ENCODE data around the gene GET3. TPM values are rescaled to one million over a fixed set of nuclear protein-coding genes. Genes with fewer than 3 reads are reported as not detected.

Gene GET3
- total and polyA plus RNA-seq, 2 of the 13 experiments (the other 11 are each of a cell fraction or from before 2014, with no cell fraction given): 57.7 to 59.4 TPM

DNA sequence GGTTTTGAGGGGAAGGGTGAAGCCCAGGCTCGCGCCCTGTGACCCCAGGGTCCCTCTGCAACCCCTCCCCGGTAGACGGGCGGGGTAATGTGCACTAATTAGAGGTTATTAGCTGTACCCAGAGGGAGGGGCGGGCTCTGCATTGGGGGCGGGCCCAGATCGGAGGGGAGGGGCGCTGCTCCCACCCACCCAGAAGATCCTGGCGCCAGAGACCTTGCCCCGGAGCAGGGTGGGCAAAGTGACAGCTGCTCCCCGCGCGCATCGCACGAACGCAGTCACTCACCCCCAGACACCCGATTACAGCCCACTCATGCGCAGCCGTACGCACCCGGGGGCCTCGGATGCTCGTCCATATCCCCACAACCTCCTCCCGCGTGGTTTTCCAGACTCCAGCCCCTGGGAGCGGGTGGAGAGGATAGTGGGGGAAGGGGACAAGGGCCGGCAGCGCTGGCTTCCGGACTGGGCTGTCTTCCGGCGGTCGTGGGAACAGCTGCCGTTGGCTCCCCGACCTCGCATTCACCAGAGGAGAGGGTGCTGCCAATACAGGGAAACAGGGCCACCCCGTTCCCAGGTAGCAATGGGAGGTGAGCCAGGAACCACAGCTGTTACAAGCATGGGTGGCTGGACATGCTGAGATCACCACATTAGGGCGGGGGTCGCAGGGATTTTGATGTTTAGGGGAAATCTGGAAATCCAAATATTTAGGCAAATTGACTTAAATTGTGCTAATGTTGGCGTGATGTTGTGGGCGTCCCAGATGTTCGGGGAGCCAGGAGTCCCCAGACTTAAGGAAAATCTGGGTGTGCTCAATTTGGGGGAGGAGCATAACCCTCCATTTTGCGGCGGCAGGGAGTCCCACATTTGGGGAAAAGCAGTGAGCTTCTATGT, 41.0 kb downstream of the GET3 start (continued):
- TF ChIP-seq TCF7L2 (IDR thresholded peaks at IDR 0.05; ENCODE audit: low read depth, low read length) (no peak), HES4 (CRISPR knock-in tag; IDR thresholded peaks at IDR 0.05; ENCODE audit: borderline replicate concordance) (no peak), SATB2 (CRISPR knock-in tag; IDR thresholded peaks at IDR 0.05) (no peak), ISL2 (CRISPR knock-in tag; IDR thresholded peaks at IDR 0.05) (no peak), ZNF781 (CRISPR knock-in tag; IDR thresholded peaks at IDR 0.05; ENCODE audit: borderline replicate concordance, not compliant biosample characterization) (no peak), CBX5 (CRISPR knock-in tag; IDR thresholded peaks at IDR 0.05; ENCODE audit: borderline replicate concordance) (no peak), HNRNPL (IDR thresholded peaks at IDR 0.05; ENCODE audit: low read depth, low read length) (0 out of 2 replicates have a peak, but pooled peaks have one; percentile 40), POLR2A (IDR thresholded peaks at IDR 0.05; ENCODE audit: insufficient read depth in 1 of 2, low read depth in 2 of 2, low read length in 2 of 2) (peak in 1 of 2 experiments; percentile 47; a peak in 1 of 4 replicates), ZSCAN21 (CRISPR knock-in tag; IDR thresholded peaks at IDR 0.05; ENCODE audit: borderline replicate concordance) (peak; percentile 65; the same call in 1 of the 2 replicates), SOX5 (CRISPR knock-in tag; IDR thresholded peaks at IDR 0.05; ENCODE audit: borderline replicate concordance) (no peak), ZNF598 (CRISPR knock-in tag; IDR thresholded peaks at IDR 0.05; ENCODE audit: borderline replicate concordance) (no peak), FLYWCH1 (CRISPR knock-in tag; IDR thresholded peaks at IDR 0.05) (no peak), HMGA1 (CRISPR knock-in tag; conservative IDR thresholded peaks at IDR 0.05) (no peak), HDAC2 (CRISPR knock-in tag; IDR thresholded peaks at IDR 0.05) (no peak), DR1 (CRISPR knock-in tag; IDR thresholded peaks at IDR 0.05) (no peak), GLI4 (CRISPR knock-in tag; IDR thresholded peaks at IDR 0.05; ENCODE audit: borderline replicate concordance) (0 out of 2 replicates have a peak, but pooled peaks have one; percentile 7)
- TF ChIP-seq, protein P1, sequence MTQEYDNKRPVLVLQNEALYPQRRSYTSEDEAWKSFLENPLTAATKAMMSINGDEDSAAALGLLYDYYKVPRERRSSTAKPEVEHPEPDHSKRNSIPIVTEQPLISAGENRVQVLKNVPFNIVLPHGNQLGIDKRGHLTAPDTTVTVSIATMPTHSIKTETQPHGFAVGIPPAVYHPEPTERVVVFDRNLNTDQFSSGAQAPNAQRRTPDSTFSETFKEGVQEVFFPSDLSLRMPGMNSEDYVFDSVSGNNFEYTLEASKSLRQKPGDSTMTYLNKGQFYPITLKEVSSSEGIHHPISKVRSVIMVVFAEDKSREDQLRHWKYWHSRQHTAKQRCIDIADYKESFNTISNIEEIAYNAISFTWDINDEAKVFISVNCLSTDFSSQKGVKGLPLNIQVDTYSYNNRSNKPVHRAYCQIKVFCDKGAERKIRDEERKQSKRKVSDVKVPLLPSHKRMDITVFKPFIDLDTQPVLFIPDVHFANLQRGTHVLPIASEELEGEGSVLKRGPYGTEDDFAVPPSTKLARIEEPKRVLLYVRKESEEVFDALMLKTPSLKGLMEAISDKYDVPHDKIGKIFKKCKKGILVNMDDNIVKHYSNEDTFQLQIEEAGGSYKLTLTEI (CRISPR knock-in tag; conservative IDR thresholded peaks at IDR 0.05): no peak
- TF ChIP-seq, protein P2, sequence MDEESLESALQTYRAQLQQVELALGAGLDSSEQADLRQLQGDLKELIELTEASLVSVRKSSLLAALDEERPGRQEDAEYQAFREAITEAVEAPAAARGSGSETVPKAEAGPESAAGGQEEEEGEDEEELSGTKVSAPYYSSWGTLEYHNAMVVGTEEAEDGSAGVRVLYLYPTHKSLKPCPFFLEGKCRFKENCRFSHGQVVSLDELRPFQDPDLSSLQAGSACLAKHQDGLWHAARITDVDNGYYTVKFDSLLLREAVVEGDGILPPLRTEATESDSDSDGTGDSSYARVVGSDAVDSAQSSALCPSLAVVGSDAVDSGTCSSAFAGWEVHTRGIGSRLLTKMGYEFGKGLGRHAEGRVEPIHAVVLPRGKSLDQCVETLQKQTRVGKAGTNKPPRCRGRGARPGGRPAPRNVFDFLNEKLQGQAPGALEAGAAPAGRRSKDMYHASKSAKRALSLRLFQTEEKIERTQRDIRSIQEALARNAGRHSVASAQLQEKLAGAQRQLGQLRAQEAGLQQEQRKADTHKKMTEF (CRISPR knock-in tag; IDR thresholded peaks at IDR 0.05): peak; percentile 12
- TF ChIP-seq, protein P3, sequence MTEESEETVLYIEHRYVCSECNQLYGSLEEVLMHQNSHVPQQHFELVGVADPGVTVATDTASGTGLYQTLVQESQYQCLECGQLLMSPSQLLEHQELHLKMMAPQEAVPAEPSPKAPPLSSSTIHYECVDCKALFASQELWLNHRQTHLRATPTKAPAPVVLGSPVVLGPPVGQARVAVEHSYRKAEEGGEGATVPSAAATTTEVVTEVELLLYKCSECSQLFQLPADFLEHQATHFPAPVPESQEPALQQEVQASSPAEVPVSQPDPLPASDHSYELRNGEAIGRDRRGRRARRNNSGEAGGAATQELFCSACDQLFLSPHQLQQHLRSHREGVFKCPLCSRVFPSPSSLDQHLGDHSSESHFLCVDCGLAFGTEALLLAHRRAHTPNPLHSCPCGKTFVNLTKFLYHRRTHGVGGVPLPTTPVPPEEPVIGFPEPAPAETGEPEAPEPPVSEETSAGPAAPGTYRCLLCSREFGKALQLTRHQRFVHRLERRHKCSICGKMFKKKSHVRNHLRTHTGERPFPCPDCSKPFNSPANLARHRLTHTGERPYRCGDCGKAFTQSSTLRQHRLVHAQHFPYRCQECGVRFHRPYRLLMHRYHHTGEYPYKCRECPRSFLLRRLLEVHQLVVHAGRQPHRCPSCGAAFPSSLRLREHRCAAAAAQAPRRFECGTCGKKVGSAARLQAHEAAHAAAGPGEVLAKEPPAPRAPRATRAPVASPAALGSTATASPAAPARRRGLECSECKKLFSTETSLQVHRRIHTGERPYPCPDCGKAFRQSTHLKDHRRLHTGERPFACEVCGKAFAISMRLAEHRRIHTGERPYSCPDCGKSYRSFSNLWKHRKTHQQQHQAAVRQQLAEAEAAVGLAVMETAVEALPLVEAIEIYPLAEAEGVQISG (CRISPR knock-in tag; IDR thresholded peaks at IDR 0.05): peak; percentile 65; the same call in 1 of the 2 replicates

Data from HepG2 (cell line).